NCI-H446 (cell line): Measurements from ENCODE around the gene EOGT.

Source experiments
- DNase-seq, 2 experiments: peaks; one replicate each; lab custom pipeline; 2025; lab: John Stamatoyannopoulos, UW

The EOGT gene

GRCh38 chr3:69013253-69014021 lies at the start of gene EOGT:
TSS of gene EOGT (minus strand) at chr3:69013684. CDS start at chr3:69009846, 3,838 bp downstream.
- DNase-seq = peak; percentile 18 to 84

- no peak for DNase-seq
Observed at GRCh38 chr3:69059688-69060087, 46.2 kb upstream of the EOGT start.

- no peak for DNase-seq
Observed at GRCh38 chr3:69058947-69059224, 45.4 kb upstream of the EOGT start.

- DNase-seq = no peak
Observed at GRCh38 chr3:69058180-69058946, 44.9 kb upstream of the EOGT start.

- no peak for DNase-seq
Observed at GRCh38 chr3:69052472-69052898, 39.0 kb upstream of the EOGT start.

GRCh38 chr3:69051756-69052471 lies 38.4 kb upstream of the EOGT start, which contains the start of gene TMF1:
TSS of gene TMF1 (minus strand) at chr3:69052333. CDS start at chr3:69052086, 247 bp downstream.
- no peak for DNase-seq

GRCh38 chr3:69048990-69049389 lies 35.5 kb upstream of the EOGT start:
- DNase-seq = no peak

GRCh38 chr3:69044608-69045007 lies 31.1 kb upstream of the EOGT start:
- DNase-seq = no peak

- no peak for DNase-seq
Observed at GRCh38 chr3:69033470-69033869, 20.0 kb upstream of the EOGT start.

GRCh38 chr3:69032737-69033136 lies 19.3 kb upstream of the EOGT start:
- DNase-seq = no peak

- no peak for DNase-seq
Observed at GRCh38 chr3:69032142-69032541, 18.7 kb upstream of the EOGT start.

- no peak for DNase-seq
Observed at GRCh38 chr3:69031635-69032034, 18.2 kb upstream of the EOGT start.

- DNase-seq = no peak
Observed at GRCh38 chr3:69020857-69021256, 7.4 kb upstream of the EOGT start.

GRCh38 chr3:69020424-69020823 lies 6.9 kb upstream of the EOGT start:
- no peak for DNase-seq

- DNase-seq = no peak
Observed at GRCh38 chr3:69016901-69017300, 3.4 kb upstream of the EOGT start.

GRCh38 chr3:69016102-69016501 lies 2.6 kb upstream of the EOGT start:
- no peak for DNase-seq

- no peak for DNase-seq
Observed at GRCh38 chr3:69014022-69014580, 617 bp upstream of the EOGT start.

GRCh38 chr3:69012800-69013252 lies 658 bp downstream of the EOGT start:
- DNase-seq = no peak

GRCh38 chr3:69012100-69012799 lies 1.2 kb downstream of the EOGT start:
- DNase-seq = no peak

GRCh38 chr3:69011096-69011730 lies 2.3 kb downstream of the EOGT start:
- no peak for DNase-seq
